Measurements from ENCODE around the gene RDH13.

RDH13 gene

GRCh38 chr19:55083004-55083850, 20.3 kb upstream of the RDH13 start:
- no peak for TF ChIP-seq CTCF (IDR thresholded peaks at IDR 0.05)

GRCh38 chr19:55082020-55082851, 19.3 kb upstream of the RDH13 start:
- TF ChIP-seq CTCF (IDR thresholded peaks at IDR 0.05) = no peak

DNA sequence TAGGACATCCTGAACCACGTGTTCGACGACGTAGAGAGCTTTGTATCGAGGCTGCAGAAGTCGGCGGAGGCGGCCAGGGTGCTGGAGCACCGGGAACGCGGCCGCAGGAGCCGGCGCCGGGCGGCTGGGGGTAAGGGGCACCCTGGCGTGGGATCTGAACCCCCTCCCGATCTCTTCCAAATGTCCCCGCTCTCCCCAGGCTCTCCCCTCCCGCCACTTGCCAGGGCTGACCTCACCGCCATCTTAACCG, 18.7 kb upstream of the RDH13 start:
- no peak for TF ChIP-seq CTCF (IDR thresholded peaks at IDR 0.05)

- TF ChIP-seq CTCF (IDR thresholded peaks at IDR 0.05) = no peak
Observed at GRCh38 chr19:55080968-55081769, 18.2 kb upstream of the RDH13 start.

GRCh38 chr19:55080121-55080967, 17.4 kb upstream of the RDH13 start:
- no peak for TF ChIP-seq CTCF (IDR thresholded peaks at IDR 0.05)

DNA sequence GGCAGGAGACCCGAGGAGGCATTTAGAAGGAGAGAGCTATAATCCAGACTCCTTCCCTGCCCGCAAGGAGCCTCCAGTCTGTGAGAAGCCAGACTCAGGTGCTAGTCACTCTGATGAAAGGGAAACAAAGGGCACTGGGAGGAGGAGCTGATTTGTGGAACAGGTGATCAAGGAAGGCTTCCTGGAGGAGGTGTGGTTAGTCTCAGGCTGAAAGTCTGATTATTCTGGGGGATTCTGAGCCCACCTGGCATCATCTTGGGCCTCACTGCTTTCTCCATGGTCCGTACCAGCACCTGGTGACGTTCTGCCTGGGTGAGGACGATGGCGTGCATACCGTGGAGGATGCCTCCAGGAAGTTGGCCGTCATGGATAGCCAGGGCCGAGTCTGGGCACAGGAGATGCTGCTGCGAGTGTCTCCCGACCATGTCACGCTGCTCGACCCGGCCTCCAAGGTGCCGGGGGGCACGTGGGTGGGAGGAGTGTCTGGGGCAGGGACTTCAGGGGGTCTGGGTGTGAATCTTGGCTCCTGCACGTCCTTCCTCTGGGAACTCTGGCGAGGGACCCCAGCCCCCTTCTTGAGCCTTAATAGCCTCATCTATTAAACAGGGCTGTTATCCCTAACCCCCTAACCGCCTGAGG, 16.6 kb upstream of the RDH13 start:
- no peak for TF ChIP-seq CTCF (IDR thresholded peaks at IDR 0.05)

Measured in LNCAP (cell line).